HepG2 (cell line): Measurements from ENCODE around the gene CCDC33. TPM values are rescaled to one million over a fixed set of nuclear protein-coding genes. Genes with fewer than 3 reads are reported as not detected.

Experiments
- ATAC-seq: fragments of 200-7000 bp; cut with Tn5 transposase; 3 replicates; pipeline ENCODE4 v1.9.1; 2020; ENCODE audit warnings: mild to moderate bottlenecking, moderate library complexity
- BruUV-seq: library from RNA; stranded (reverse); fragments of 400-500 nt; replicated peaks from 2 replicates; lab custom pipeline; 2021; lab: Mats Ljungman, UMichigan
- CTCF ChIA-PET: fragments of 300-600 bp; formaldehyde crosslinking; extraction: SDS; loops from one replicate; lab custom pipeline; 2021; ENCODE audit warnings: low total read pairs, inconsistent platforms, low intra/inter-chr PET ratio; lab: Yijun Ruan, JAX
- POLR2A ChIA-PET: fragments of 350-600 bp; sonication (Branson Sonifier 250); formaldehyde crosslinking; loops from one replicate; lab custom pipeline; 2020; ENCODE audit warnings: antibody characterized with exemption, inconsistent platforms; lab: Yijun Ruan, JAX
- DNase-seq: peaks from one replicate; pipeline ENCODE4 v3.0.0-alpha.2; 2015; ENCODE audit warnings: low spot score
- FAIRE-seq: peaks from 3 replicates; lab custom pipeline; 2011; peaks lifted over from hg19 to GRCh38; lab: Jason Lieb, UNC
- H2AFZ ChIP-seq: one replicate; pipeline ENCODE4 v1.6.1; 2011; ENCODE audit warnings: low read length, inconsistent platforms
- H3K27ac ChIP-seq: fragments of 300-600 bp; 3 replicates; pipeline ENCODE4 v1.8.0; 2011; ENCODE audit warnings: mixed run types, mild to moderate bottlenecking, mixed read lengths, low read length, inconsistent platforms; ENCODE audit not compliant: insufficient read depth; ENCODE audit errors: extremely low read length
- H3K27me3 ChIP-seq, 2 experiments: fragments of 200-600 bp in 1 of 2; 2 replicates in 1 of 2; 3 replicates in 1 of 2; pipeline versions ENCODE4 v1.6.0 to v1.8.0; 2011; ENCODE audit warnings: low read length in 2 of 2, mild to moderate bottlenecking in 2 of 2, moderate library complexity in 2 of 2, inconsistent platforms in 1 of 2; ENCODE audit not compliant: insufficient read depth in 2 of 2, control insufficient read depth in 1 of 2
- H3K36me3 ChIP-seq, 2 experiments: fragments of 200-600 bp in 1 of 2; replicated peaks in 1 of 2; 2 replicates in 1 of 2; 3 replicates in 1 of 2; pipeline versions ENCODE4 v1.5.1 to v1.8.0; 2011; ENCODE audit warnings: low read length in 2 of 2, inconsistent platforms in 1 of 2; ENCODE audit not compliant: insufficient read depth in 2 of 2, control insufficient read depth in 1 of 2
- H3K4me1 ChIP-seq: 2 replicates; pipeline ENCODE4 v1.5.1; 2012; ENCODE audit warnings: low read length, inconsistent platforms; ENCODE audit not compliant: insufficient read depth
- H3K4me2 ChIP-seq: 2 replicates; pipeline ENCODE4 v1.6.0; 2011; ENCODE audit warnings: low read depth, low read length, inconsistent platforms
- H3K4me3 ChIP-seq, 3 experiments: fragments of 200-600 bp in 1 of 3; sonication (generic), shearing (Covaris generic) in 1 of 3; replicated peaks in 1 of 3; 2 replicates each; pipeline ENCODE4 v1.5.1; 2011 to 2016; ENCODE audit warnings: low read length in 3 of 3, inconsistent platforms in 2 of 3, low read depth in 2 of 3, mild to moderate bottlenecking in 2 of 3, control low read depth in 1 of 3, mixed read lengths in 1 of 3; ENCODE audit not compliant: insufficient read depth in 1 of 3
- H3K79me2 ChIP-seq: one replicate; pipeline ENCODE4 v1.6.1; 2011; ENCODE audit warnings: low read length, inconsistent platforms; ENCODE audit not compliant: insufficient read depth
- H3K9ac ChIP-seq: 2 replicates; pipeline ENCODE4 v1.6.0; 2011; ENCODE audit warnings: mild to moderate bottlenecking, low read depth, low read length, inconsistent platforms; ENCODE audit not compliant: insufficient read depth
- H3K9me3 ChIP-seq: 2 replicates; pipeline ENCODE4 v1.5.1; 2012; ENCODE audit warnings: mild to moderate bottlenecking, low read length
- H4K20me1 ChIP-seq: 2 replicates; pipeline ENCODE4 v1.6.0; 2011; ENCODE audit warnings: inconsistent platforms, mild to moderate bottlenecking, low read length, moderate library complexity; ENCODE audit not compliant: insufficient read depth
- GTF3A ChIP-seq: sonication (generic); formaldehyde crosslinking; conservative IDR thresholded peaks from 2 replicates; pipeline ENCODE4 v1.4.0; 2020; ENCODE audit warnings: mild to moderate bottlenecking, missing genetic modification reagents
- HDAC1 ChIP-seq: sonication (generic); formaldehyde crosslinking; IDR thresholded peaks from 2 replicates; pipeline ENCODE4 v1.5.1; 2020; ENCODE audit warnings: mild to moderate bottlenecking, missing genetic modification reagents
- HNRNPLL ChIP-seq: fragments of 200-400 bp; formaldehyde crosslinking; IDR thresholded peaks from 2 replicates; pipeline ENCODE4 v1.6.1; 2017; ENCODE audit warnings: mild to moderate bottlenecking, low read depth, low read length; ENCODE audit not compliant: poor library complexity, severe bottlenecking
- MLX ChIP-seq: IDR thresholded peaks from 2 replicates; pipeline ENCODE4 v1.6.1; 2016
- NFE2 ChIP-seq: sonication (generic); formaldehyde crosslinking; IDR thresholded peaks from 2 replicates; pipeline ENCODE4 v1.4.0; 2020; ENCODE audit warnings: missing genetic modification reagents
- NONO ChIP-seq, 2 experiments: fragments of 450-650 bp in 1 of 2; sonication (generic) in 1 of 2; formaldehyde crosslinking in 1 of 2; IDR thresholded peaks in 1 of 2; conservative IDR thresholded peaks in 1 of 2; 2 replicates each; pipeline versions ENCODE4 v1.6.1 to v1.8.0; 2017 to 2022; ENCODE audit warnings: mild to moderate bottlenecking in 1 of 2, missing genetic modification reagents in 1 of 2, moderate library complexity in 1 of 2
- U2AF1 ChIP-seq: fragments of 200-400 bp; formaldehyde crosslinking; optimal IDR thresholded peaks from 2 replicates; pipeline ENCODE3; 2017; ENCODE audit warnings: mild to moderate bottlenecking, low read depth, low read length
- ZNF260 ChIP-seq: sonication (generic); formaldehyde crosslinking; IDR thresholded peaks from 2 replicates; pipeline ENCODE4 v1.4.0; 2020; ENCODE audit warnings: missing genetic modification reagents, low read depth, mild to moderate bottlenecking, borderline replicate concordance
- ZNF530 ChIP-seq: sonication (generic); formaldehyde crosslinking; IDR thresholded peaks from 2 replicates; pipeline ENCODE4 v1.5.0; 2020; ENCODE audit warnings: low read depth, mild to moderate bottlenecking, missing genetic modification reagents
- ZNF678 ChIP-seq: sonication (generic); formaldehyde crosslinking; IDR thresholded peaks from 2 replicates; pipeline ENCODE4 v1.4.0; 2020; ENCODE audit warnings: mild to moderate bottlenecking, missing genetic modification reagents
- in situ Hi-C: cut with HindIII; loops from 2 replicates; pipeline ENCODE4 v1.10.0; 2017; ENCODE audit warnings: low pct_unique_long_range_greater_than_20kb; ENCODE audit not compliant: extremely low pct_ligation_motif_present
- intact Hi-C: fragments of 100-400 bp; cut with micrococcal nuclease; formaldehyde crosslinking; loops from one replicate; pipeline ENCODE4 v1.10.0; 2022; ENCODE audit not compliant: unreplicated experiment
- polyA plus RNA-seq, 8 experiments: library from polyadenylated mRNA; depleted of rRNA in 3 of 8; stranded (reverse) in 7 of 8; unstranded in 1 of 8; fragments of >200 nt; fragmentation: Illumina TruSeq in 4 of 8; extraction: Trizol in 4 of 8; gene quantifications; 2 replicates each; pipeline versions ENCODE4 v1.2.1 to v1.2.3, GENCODE V29; 2011 to 2016; ENCODE audit warnings: low read depth in 4 of 8, missing spikeins in 1 of 8, mixed read lengths in 1 of 8; ENCODE audit not compliant: insufficient read depth in 1 of 8
- total RNA-seq, 5 experiments: library from RNA; depleted of rRNA; stranded (reverse); fragments of >200 nt; fragmentation: Illumina TruSeq; extraction: Trizol; gene quantifications; 2 replicates each; pipeline ENCODE4 v1.2.3, GENCODE V29; 2016; ENCODE audit warnings: low read depth in 1 of 5

Gene CCDC33
- total and polyA plus RNA-seq, 2 of the 13 experiments (the other 11 are each of a cell fraction or from before 2014, with no cell fraction given), result 0.30 TPM; not detected in 1

- intact Hi-C loops, result no loop called here
- H2AFZ ChIP-seq, result no peak overlapping the region
- H3K9ac ChIP-seq, result no peak overlapping the region
- FAIRE-seq, result no peak
- no peak for DNase-seq
- no peak overlapping the region for H3K4me3 ChIP-seq
- no peaks in the 10 kb centered on the region for H3K36me3 ChIP-seq
- no TSS peak for BruUV-seq
- H3K27ac ChIP-seq, result no peak overlapping the region
- no peaks in the 10 kb centered on the region for H3K9me3 ChIP-seq
- no peaks in the 10 kb centered on the region for H3K79me2 ChIP-seq
- no peak for ATAC-seq
- CTCF ChIA-PET, result no interaction called here
- in situ Hi-C loops, result no loop called here
- TF ChIP-seq NFE2 (CRISPR knock-in tag), result no peak
- TF ChIP-seq ZNF530 (CRISPR knock-in tag), result no peak
- TF ChIP-seq NONO (IDR thresholded peaks at IDR 0.05), result no peak
- TF ChIP-seq NONO (CRISPR knock-in tag; conservative IDR thresholded peaks at IDR 0.05), result no peak
- no peak for TF ChIP-seq HDAC1 (CRISPR knock-in tag)
- no peak for TF ChIP-seq ZNF260 (CRISPR knock-in tag)
- no peak for TF ChIP-seq U2AF1
- no peak for TF ChIP-seq HNRNPLL
- no peaks in the 10 kb centered on the region for H3K4me1 ChIP-seq
- no peak overlapping the region for H3K4me2 ChIP-seq
- H4K20me1 ChIP-seq, result peaks cover 3% of the 10 kb centered on the region; the same call in 1 of the 2 replicates
- POLR2A ChIA-PET, result no interaction called here
- H3K27me3 ChIP-seq, result no peaks in the 10 kb centered on the region; a peak in 1 of 5 replicates
These were observed 53.5 kb downstream of the CCDC33 start for GRCh38 chr15:74289671-74290070.

- FAIRE-seq (no peak), DNase-seq (no peak), ATAC-seq (no peak)
- H3K4me3 ChIP-seq, result no peak overlapping the region
- no peaks in the 10 kb centered on the region for H3K9me3 ChIP-seq
- CTCF ChIA-PET, result no interaction called here
- TF ChIP-seq ZNF678 (no peak), MLX (CRISPR knock-in tag) (no peak), GTF3A (no peak)
- BruUV-seq, result no TSS peak
- H3K36me3 ChIP-seq, result no peaks in the 10 kb centered on the region
- no peaks in the 10 kb centered on the region for H3K27me3 ChIP-seq
- H3K4me2 ChIP-seq, result no peak overlapping the region
- H4K20me1 ChIP-seq, result peaks cover 3% of the 10 kb centered on the region; the same call in 1 of the 2 replicates
- POLR2A ChIA-PET, result no interaction called here
- H3K9ac ChIP-seq, result no peak overlapping the region
- intact Hi-C loops (no loop called here), in situ Hi-C loops (no loop called here)
- H3K27ac ChIP-seq, result no peak overlapping the region
- H2AFZ ChIP-seq, result no peak overlapping the region
- H3K4me1 ChIP-seq, result no peaks in the 10 kb centered on the region
- H3K79me2 ChIP-seq, result no peaks in the 10 kb centered on the region
These were observed 54.5 kb downstream of the CCDC33 start for GRCh38 chr15:74290645-74291044.
